ENCODE data around the gene CYSTM1.

Gene CYSTM1

GRCh38 chr5:140258873-140259272, 83.9 kb downstream of the CYSTM1 start:
- DNase-seq (ENCODE audit: low read depth), result no peak

- no peak for DNase-seq (ENCODE audit: low read depth)
These were observed 84.5 kb downstream of the CYSTM1 start for GRCh38 chr5:140259500-140259899.

- DNase-seq (ENCODE audit: low read depth), result no peak
These were observed 85.2 kb downstream of the CYSTM1 start for GRCh38 chr5:140260089-140260656.

- no peak for DNase-seq (ENCODE audit: low read depth)
These were observed 86.6 kb downstream of the CYSTM1 start for GRCh38 chr5:140261403-140262171.

- DNase-seq (ENCODE audit: low read depth), result no peak
These were observed 87.2 kb downstream of the CYSTM1 start for GRCh38 chr5:140262221-140262620.

- DNase-seq (ENCODE audit: low read depth), result no peak
These were observed 87.9 kb downstream of the CYSTM1 start for GRCh38 chr5:140262839-140263238.

GRCh38 chr5:140265845-140266244, 90.9 kb downstream of the CYSTM1 start:
- DNase-seq (ENCODE audit: low read depth), result no peak

GRCh38 chr5:140266471-140267200, 91.6 kb downstream of the CYSTM1 start:
- DNase-seq (ENCODE audit: low read depth), result no peak

- DNase-seq (ENCODE audit: low read depth), result no peak
These were observed 92.2 kb downstream of the CYSTM1 start for GRCh38 chr5:140267201-140267540.

- no peak for DNase-seq (ENCODE audit: low read depth)
These were observed 92.6 kb downstream of the CYSTM1 start for GRCh38 chr5:140267559-140268018.

GRCh38 chr5:140270008-140270407, 95.0 kb downstream of the CYSTM1 start:
- no peak for DNase-seq (ENCODE audit: low read depth)

- DNase-seq (ENCODE audit: low read depth), result no peak
These were observed 98.5 kb downstream of the CYSTM1 start for GRCh38 chr5:140273401-140273877.

GRCh38 chr5:140275837-140276236, 100.8 kb downstream of the CYSTM1 start:
- no peak for DNase-seq (ENCODE audit: low read depth)

- DNase-seq (ENCODE audit: low read depth), result no peak
These were observed 107.3 kb downstream of the CYSTM1 start for GRCh38 chr5:140282266-140282665.

GRCh38 chr5:140284013-140284412, 109.0 kb downstream of the CYSTM1 start:
- no peak for DNase-seq (ENCODE audit: low read depth)

GRCh38 chr5:140286424-140286823, 111.4 kb downstream of the CYSTM1 start:
- DNase-seq (ENCODE audit: low read depth), result no peak

GRCh38 chr5:140287801-140288521, 113.0 kb downstream of the CYSTM1 start:
- no peak for DNase-seq (ENCODE audit: low read depth)

GRCh38 chr5:140292212-140293036, 117.4 kb downstream of the CYSTM1 start:
- no peak for DNase-seq (ENCODE audit: low read depth)

All from stimulated activated CD8-positive, alpha-beta memory T cell treated with anti-CD3 and anti-CD28 coated beads, Interleukin-15, amount 100 ng/mL, for 24 hours (primary cell).